GM21367 (cell line): ENCODE results near the gene ARL10.

Experiments used
- ATAC-seq: cut with Tn5 transposase; IDR thresholded peaks from one replicate; pipeline ENCODE4 v1.9.1; 2021; ENCODE audit not compliant: unreplicated experiment

Gene ARL10

GRCh38 chr5:176361437-176362232 lies 3.7 kb upstream of the ARL10 start, which contains the start of gene KIAA1191:
KIAA1191 (minus strand) TSS chr5:176361764; CDS start chr5:176359508, 2,256 bp downstream.
- ATAC-seq, result peak; percentile 79

- peak; percentile 2 for ATAC-seq
Observed at GRCh38 chr5:176362233-176362490, 3.1 kb upstream of the ARL10 start.

- ATAC-seq, result no peak
Observed at GRCh38 chr5:176364765-176365350, 429 bp upstream of the ARL10 start.

- no peak for ATAC-seq
Observed at GRCh38 chr5:176366232-176366894, 1.1 kb downstream of the ARL10 start.

- no peak for ATAC-seq
Observed at GRCh38 chr5:176368726-176369125, 3.4 kb downstream of the ARL10 start.

- ATAC-seq, result no peak
Observed at GRCh38 chr5:176369934-176370711, 4.8 kb downstream of the ARL10 start.

- no peak for ATAC-seq
Observed at GRCh38 chr5:176371621-176372539, 6.6 kb downstream of the ARL10 start.

GRCh38 chr5:176373100-176373818 lies 8.0 kb downstream of the ARL10 start:
- no peak for ATAC-seq

GRCh38 chr5:176379881-176380280 lies 14.6 kb downstream of the ARL10 start:
- ATAC-seq, result no peak

- ATAC-seq, result no peak
Observed at GRCh38 chr5:176381423-176381822, 16.1 kb downstream of the ARL10 start.

- ATAC-seq, result no peak
Observed at GRCh38 chr5:176381979-176382378, 16.7 kb downstream of the ARL10 start.

- ATAC-seq, result no peak
Observed at GRCh38 chr5:176382721-176383120, 17.4 kb downstream of the ARL10 start.

- no peak for ATAC-seq
Observed at GRCh38 chr5:176383248-176383905, 18.1 kb downstream of the ARL10 start.

GRCh38 chr5:176383961-176384360 lies 18.7 kb downstream of the ARL10 start:
- no peak for ATAC-seq

GRCh38 chr5:176384366-176384930 lies 19.2 kb downstream of the ARL10 start:
- ATAC-seq, result no peak

GRCh38 chr5:176384991-176385390 lies 19.7 kb downstream of the ARL10 start:
- no peak for ATAC-seq

- ATAC-seq, result no peak
Observed at GRCh38 chr5:176386491-176386890, 21.2 kb downstream of the ARL10 start.

- no peak for ATAC-seq
Observed at GRCh38 chr5:176387384-176387925, 22.2 kb downstream of the ARL10 start.

GRCh38 chr5:176388003-176388443 lies 22.7 kb downstream of the ARL10 start:
- ATAC-seq, result no peak
